Measurements from ENCODE around the gene ARID4B.
A peak's percentile ranks its signal among the peaks of the same experiment; 100 is the strongest.
"Not testable (repeated sequence)": the region's sequence is repeated elsewhere in the genome, so short reads cannot be mapped to it uniquely, and the experiment has no call there.

Gene ARID4B

DNA sequence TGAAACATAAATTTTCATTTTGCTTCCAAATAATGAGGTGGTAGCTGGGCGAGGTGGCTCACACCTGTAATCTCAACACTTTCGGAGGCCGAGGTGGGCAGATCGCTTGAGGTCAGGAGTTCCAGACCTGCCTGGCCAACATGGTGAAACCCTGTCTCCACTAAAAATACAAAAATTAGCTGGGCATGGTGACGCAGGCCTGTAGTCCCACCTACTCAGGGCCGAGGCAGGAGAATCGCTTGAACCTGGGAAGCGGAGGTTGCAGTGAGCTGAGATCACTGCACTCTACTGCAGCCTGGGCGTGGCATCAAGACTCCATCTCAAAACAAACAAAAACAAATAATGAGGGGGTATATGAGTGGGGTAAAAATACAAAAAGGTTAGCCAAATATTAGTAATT is 168.0 kb downstream of the ARID4B start:
- not testable (repeated sequence) for H3K27ac Mint-ChIP-seq, H3K9me3 Mint-ChIP-seq, H3K36me3 Mint-ChIP-seq, H3K27me3 Mint-ChIP-seq
- Mint-ChIP-seq H3K4me3 (peak overlapping the region; percentile 100), H3K4me1 (peaks cover 23% of the 10 kb centered on the region)

DNA sequence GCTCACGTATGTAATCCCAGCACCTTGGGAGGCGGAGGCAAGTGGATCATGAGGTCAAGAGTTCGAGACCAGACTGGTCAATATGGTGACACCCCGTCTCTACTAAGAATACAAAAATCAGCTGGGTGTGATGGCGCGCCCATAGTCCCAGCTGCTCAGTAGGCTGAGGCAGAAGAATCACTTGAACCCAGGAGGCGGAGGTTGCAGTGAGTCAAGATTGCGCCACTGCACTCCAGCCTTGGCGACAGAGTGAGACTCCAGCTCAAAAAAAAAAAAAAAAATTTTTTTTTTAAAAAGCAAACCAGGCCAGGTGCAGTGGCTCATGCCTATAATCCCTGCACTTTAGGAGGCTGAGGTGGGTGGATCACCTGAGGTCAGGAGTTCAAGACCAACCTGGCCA is 168.7 kb downstream of the ARID4B start:
- not testable (repeated sequence) for H3K9me3 Mint-ChIP-seq, H3K27ac Mint-ChIP-seq
- H3K4me1 Mint-ChIP-seq: peaks cover 29% of the 10 kb centered on the region

DNA sequence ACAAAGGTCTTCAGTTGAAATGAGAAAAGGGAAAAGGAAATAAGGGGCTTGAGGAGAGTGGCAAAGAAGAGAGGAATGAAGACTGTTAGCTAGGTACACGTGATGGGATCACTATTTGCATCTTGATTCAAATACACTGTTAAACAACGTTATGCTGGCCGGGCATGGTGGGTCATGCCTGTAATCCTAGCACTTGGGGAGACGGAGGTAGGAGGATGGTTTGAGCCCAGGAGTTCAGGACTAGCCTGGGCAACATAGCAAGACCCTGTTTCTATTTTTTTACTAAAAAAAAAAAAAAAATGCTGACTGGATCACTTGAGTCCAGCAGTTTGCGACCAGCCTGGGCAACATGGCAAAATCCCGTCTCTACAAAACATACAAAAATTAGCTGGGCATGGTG is 169.3 kb downstream of the ARID4B start:
- Mint-ChIP-seq H3K4me1 (peaks cover 32% of the 10 kb centered on the region), H3K4me3 (peak overlapping the region; percentile 66), H3K27me3 (no peaks in the 10 kb centered on the region), H3K9me3 (no peaks in the 10 kb centered on the region), H3K36me3 (peaks cover 8% of the 10 kb centered on the region), H3K27ac (no peak overlapping the region)

More for the DNA sequence above, 168.7 kb downstream of the ARID4B start:
- H3K36me3 Mint-ChIP-seq, H3K27me3 Mint-ChIP-seq: not testable (repeated sequence)
- peak overlapping the region; percentile 100 for H3K4me3 Mint-ChIP-seq

DNA sequence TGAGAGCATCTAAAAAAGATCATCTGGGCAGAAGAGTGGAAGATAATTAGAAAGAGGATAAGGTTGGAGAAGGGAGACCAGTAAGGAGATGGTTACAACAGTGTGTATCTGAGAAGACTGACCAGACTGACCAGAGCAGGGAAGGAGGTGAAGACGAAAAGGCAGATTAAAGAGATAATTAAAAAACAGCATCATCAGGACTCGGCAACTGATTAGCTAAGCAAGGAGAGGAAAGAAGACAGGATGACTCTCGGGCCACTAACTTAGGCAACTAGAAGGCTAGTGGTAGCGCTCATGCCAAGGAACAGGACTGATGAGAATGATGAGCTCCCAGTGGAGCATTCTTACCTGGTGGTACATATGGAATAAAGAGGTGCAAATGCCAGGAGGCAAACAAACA is 170.8 kb downstream of the ARID4B start:
- peaks cover 9% of the 10 kb centered on the region for H3K36me3 Mint-ChIP-seq
- peaks cover 32% of the 10 kb centered on the region for H3K4me1 Mint-ChIP-seq
- no peaks in the 10 kb centered on the region for H3K27me3 Mint-ChIP-seq
- no peaks in the 10 kb centered on the region for H3K9me3 Mint-ChIP-seq
- no peak overlapping the region for H3K4me3 Mint-ChIP-seq
- H3K27ac Mint-ChIP-seq: no peak overlapping the region

DNA sequence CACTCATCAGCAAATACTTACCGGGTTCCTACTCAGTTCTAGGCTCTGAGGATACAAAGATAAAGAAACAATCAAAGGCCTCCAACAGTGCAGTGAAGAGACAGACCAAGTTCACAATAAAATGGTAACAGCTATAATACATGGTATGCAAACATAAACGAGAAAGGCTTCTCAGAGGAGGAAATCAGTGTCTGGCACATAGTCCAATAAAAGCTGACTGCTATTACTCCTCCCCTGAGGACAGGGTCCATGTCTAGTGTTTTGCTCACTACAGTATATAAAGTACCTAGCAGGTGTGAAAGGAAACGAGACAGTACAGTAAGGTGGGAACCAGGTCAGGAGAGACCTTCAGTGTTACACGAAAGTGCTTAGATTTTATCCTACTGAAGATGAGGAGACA is 171.2 kb downstream of the ARID4B start:
- H3K36me3 Mint-ChIP-seq: peaks cover 9% of the 10 kb centered on the region
- no peaks in the 10 kb centered on the region for H3K9me3 Mint-ChIP-seq
- H3K4me3 Mint-ChIP-seq: no peak overlapping the region
- H3K4me1 Mint-ChIP-seq: peaks cover 29% of the 10 kb centered on the region
- H3K27ac Mint-ChIP-seq: no peak overlapping the region
- no peaks in the 10 kb centered on the region for H3K27me3 Mint-ChIP-seq

DNA sequence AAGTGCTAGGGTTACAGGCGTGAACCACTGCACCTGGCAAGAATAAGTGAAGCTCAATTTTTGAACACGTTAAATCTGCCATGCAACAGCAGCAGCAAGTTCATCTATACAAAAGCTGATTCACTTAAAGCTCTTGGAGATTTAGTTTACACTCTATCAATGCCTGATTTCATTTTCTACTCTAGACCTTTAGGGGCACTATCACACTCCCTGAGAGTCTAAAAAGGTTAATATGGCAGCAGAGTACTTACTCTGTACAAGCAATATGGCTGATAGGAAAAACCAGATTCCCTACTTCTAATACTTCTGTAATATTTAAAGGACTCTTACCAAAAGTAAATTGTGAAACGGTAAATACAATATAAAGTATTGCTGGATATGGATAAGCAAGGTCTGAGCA is 171.7 kb downstream of the ARID4B start:
- H3K4me3 Mint-ChIP-seq: no peak overlapping the region
- no peaks in the 10 kb centered on the region for H3K9me3 Mint-ChIP-seq
- H3K27ac Mint-ChIP-seq: no peak overlapping the region
- H3K4me1 Mint-ChIP-seq: peaks cover 29% of the 10 kb centered on the region
- no peaks in the 10 kb centered on the region for H3K27me3 Mint-ChIP-seq
- peaks cover 12% of the 10 kb centered on the region for H3K36me3 Mint-ChIP-seq

DNA sequence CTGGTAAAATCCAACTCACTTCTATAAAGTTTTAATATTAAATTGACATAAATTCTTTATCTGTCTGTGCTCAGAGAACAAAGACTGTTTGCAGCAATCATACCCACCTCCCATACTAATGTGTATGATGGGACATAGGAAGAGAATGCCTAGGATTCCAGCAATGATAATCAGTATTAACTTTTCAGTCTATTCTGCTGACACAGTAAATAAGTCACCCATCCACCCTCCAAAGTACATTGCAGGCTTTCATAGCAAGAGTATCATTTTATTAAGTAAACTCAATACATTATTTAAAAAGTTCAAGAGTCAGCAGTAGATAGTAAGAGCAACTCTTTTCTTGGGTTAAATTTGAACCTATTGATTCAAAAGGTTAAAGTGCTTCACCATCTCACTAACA is 175.7 kb downstream of the ARID4B start:
- H3K27me3 Mint-ChIP-seq: no peaks in the 10 kb centered on the region
- peaks cover 23% of the 10 kb centered on the region for H3K36me3 Mint-ChIP-seq
- no peak overlapping the region for H3K4me3 Mint-ChIP-seq
- H3K4me1 Mint-ChIP-seq: peaks cover 31% of the 10 kb centered on the region
- H3K27ac Mint-ChIP-seq: no peak overlapping the region
- no peaks in the 10 kb centered on the region for H3K9me3 Mint-ChIP-seq

DNA sequence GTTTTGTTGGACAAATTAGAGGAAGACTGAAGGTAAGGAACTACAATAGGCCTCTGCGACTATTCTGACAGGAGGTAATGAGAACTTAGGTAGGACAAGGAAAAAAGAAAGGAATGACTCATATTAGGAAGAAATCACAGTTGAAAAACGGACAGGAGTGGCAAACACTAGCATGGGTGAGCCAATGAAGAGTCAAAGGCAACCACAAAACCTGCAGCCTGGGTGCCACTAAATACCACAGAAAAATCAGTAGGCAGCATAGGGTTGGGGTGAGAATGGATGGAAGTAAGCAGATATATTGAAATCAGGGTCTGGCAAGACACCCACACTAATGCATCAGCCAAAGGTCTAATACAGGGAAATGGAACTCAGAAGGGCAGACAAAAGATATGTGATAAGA is 176.9 kb downstream of the ARID4B start:
- peaks cover 38% of the 10 kb centered on the region for H3K4me1 Mint-ChIP-seq
- H3K9me3 Mint-ChIP-seq: no peaks in the 10 kb centered on the region
- no peaks in the 10 kb centered on the region for H3K27me3 Mint-ChIP-seq
- H3K4me3 Mint-ChIP-seq: no peak overlapping the region
- peaks cover 23% of the 10 kb centered on the region for H3K36me3 Mint-ChIP-seq
- peak overlapping the region; percentile 46 for H3K27ac Mint-ChIP-seq

DNA sequence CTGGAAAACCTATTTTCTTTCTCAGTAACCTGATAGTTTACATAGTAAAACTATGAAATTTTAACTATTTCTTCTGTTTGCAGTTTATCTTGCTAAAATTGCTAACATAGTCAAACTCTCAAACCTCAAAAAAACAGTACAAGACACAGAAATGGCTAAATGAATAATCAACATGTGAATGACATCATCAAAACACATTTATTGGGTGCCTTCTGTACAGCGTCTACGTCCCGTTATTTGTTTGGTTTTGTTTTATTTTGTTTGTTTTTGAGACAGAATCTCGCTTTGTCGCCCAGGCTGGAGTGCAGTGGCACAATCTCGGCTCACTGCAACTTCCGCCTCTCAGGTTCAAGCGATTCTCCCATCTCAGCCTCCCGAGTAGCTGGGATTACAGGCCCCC is 178.2 kb downstream of the ARID4B start:
- no peak overlapping the region for H3K4me3 Mint-ChIP-seq

DNA sequence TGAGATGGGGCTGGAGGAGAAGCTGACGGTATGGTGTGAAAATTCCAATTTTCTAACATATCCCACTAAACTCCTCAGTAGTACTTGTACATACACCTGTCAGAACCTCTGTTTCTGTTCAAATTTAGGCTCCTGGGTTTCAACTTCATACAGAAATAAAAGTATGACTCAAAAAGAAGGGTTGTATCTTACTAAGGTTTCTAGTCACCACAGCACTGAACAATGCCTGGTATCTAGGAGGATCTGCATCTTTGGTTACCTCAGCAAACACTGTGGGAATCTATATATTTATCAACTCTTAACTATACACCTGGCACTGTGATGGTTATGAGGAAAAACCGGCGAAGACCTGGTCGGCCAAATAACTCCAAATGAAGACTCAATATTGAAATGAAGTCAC is 180.7 kb downstream of the ARID4B start:
- Mint-ChIP-seq H3K4me3 (no peak overlapping the region), H3K36me3 (peaks cover 17% of the 10 kb centered on the region), H3K9me3 (no peaks in the 10 kb centered on the region), H3K27ac (no peak overlapping the region), H3K27me3 (no peaks in the 10 kb centered on the region), H3K4me1 (peaks cover 35% of the 10 kb centered on the region)

More for the DNA sequence above, 178.2 kb downstream of the ARID4B start:
- H3K27me3 Mint-ChIP-seq: no peaks in the 10 kb centered on the region
- H3K36me3 Mint-ChIP-seq: peaks cover 22% of the 10 kb centered on the region
- H3K9me3 Mint-ChIP-seq: no peaks in the 10 kb centered on the region
- no peak overlapping the region for H3K27ac Mint-ChIP-seq
- H3K4me1 Mint-ChIP-seq: peaks cover 37% of the 10 kb centered on the region

DNA sequence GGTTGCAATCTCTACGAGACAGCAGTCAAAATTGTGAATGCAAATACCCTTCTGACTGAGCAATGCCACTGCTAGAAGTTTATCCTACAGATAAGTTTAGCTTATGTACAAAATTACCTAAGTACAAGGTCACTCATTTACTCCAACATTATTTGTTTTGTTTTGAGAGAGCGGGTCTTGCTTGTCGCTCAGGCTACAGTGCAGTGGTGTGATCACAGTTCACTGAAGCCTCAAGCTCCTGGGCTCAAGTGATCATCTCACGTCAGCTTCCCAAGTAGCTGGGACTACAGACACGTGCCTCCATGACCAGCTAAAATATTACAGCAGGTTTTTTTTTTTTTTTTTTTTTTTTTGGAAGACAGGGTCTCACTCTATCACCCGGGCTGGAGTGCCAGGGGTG is 182.3 kb downstream of the ARID4B start:
- peaks cover 25% of the 10 kb centered on the region for H3K4me1 Mint-ChIP-seq
- H3K27me3 Mint-ChIP-seq: no peaks in the 10 kb centered on the region
- no peaks in the 10 kb centered on the region for H3K9me3 Mint-ChIP-seq
- no peak overlapping the region for H3K27ac Mint-ChIP-seq
- no peak overlapping the region for H3K4me3 Mint-ChIP-seq
- peaks cover 8% of the 10 kb centered on the region for H3K36me3 Mint-ChIP-seq

DNA sequence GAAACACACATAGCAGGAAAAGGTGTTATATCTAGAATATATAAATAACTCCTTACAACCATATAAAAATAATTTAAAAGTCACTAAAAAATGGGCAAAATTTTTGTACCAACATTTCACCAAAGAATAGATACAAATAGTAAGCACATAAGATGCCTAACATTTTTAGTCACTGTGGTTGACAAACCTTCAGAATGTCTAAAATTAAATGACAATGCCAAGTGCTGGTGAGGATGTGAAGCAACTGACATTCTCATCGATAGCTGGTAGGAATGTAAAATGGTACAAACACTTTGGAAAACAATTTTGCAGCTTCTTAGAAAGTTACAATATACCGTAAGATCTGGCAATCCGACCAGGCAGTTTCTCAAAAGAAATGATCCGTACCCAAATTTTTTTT is 185.0 kb downstream of the ARID4B start:
- Mint-ChIP-seq H3K36me3 (peaks cover 8% of the 10 kb centered on the region), H3K27ac (no peak overlapping the region), H3K4me1 (peaks cover 35% of the 10 kb centered on the region), H3K27me3 (no peaks in the 10 kb centered on the region), H3K4me3 (no peak overlapping the region), H3K9me3 (no peaks in the 10 kb centered on the region)

DNA sequence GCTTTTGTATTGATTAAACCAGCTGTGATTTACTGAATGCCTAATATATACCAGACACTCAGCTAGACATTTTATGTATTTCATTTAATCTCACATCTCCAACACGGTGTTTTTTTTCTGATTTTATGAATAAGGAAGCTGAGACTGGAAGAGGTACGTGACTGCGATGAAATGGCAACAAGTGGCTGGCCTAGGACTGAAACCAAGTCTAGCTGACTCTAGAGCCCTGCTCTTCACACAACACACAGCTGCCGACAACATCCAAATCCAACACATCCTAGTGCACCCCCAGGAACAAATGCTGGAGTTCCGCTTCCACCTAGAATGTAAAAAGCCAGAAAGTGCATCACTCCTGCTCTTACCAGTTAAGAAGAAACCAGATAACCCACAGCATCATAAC is 188.7 kb downstream of the ARID4B start:
- peaks cover 15% of the 10 kb centered on the region for H3K36me3 Mint-ChIP-seq

DNA sequence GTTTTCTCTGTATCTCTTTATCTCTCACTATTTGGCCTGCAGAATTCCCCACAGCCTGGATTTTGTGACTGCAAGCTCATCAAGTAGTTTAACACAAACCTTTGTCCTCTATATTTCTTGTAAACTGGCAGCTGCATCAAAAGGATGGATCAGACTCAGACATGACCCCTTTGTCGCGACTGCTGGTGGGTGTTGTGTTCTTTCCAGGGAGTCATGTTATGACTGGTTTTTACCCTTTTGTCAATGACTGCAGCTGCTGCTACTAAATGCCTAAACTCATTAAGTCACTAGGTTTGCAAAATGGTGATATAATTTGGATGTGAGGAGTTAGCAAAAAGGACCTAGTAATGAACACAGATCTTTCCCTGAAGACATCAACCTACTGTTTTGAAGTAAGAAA is 189.2 kb downstream of the ARID4B start:
- Mint-ChIP-seq H3K27me3 (no peaks in the 10 kb centered on the region), H3K36me3 (peaks cover 15% of the 10 kb centered on the region), H3K4me3 (no peak overlapping the region), H3K27ac (peak overlapping the region; percentile 95), H3K4me1 (peaks cover 20% of the 10 kb centered on the region), H3K9me3 (no peaks in the 10 kb centered on the region)

More for the DNA sequence above, 188.7 kb downstream of the ARID4B start:
- H3K4me1 Mint-ChIP-seq: peaks cover 24% of the 10 kb centered on the region
- H3K9me3 Mint-ChIP-seq: no peaks in the 10 kb centered on the region
- no peak overlapping the region for H3K4me3 Mint-ChIP-seq
- H3K27me3 Mint-ChIP-seq: no peaks in the 10 kb centered on the region
- peak overlapping the region; percentile 95 for H3K27ac Mint-ChIP-seq

DNA sequence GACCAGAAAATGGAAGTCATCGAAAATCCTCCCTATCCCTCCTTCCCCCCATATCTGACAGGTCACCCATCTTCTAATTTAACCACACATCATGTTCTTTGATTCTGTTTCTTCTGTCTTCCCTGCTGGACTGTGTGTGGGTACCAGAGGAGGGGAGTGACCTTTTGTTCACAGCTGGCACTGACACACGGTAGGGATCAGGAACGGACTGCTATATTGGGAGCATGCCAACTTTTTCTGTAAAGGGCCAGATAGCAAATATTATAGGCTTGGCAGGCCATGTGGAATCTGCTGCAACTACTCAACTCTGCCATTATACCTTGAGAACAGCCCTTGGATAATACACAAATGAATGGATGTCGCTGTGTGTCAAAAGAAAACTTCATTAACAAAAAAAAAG is 191.9 kb downstream of the ARID4B start:
- H3K27ac Mint-ChIP-seq: peak overlapping the region; percentile 81
- no peaks in the 10 kb centered on the region for H3K9me3 Mint-ChIP-seq
- H3K4me3 Mint-ChIP-seq: no peak overlapping the region
- peaks cover 18% of the 10 kb centered on the region for H3K36me3 Mint-ChIP-seq
- H3K4me1 Mint-ChIP-seq: peaks cover 16% of the 10 kb centered on the region
- no peaks in the 10 kb centered on the region for H3K27me3 Mint-ChIP-seq

DNA sequence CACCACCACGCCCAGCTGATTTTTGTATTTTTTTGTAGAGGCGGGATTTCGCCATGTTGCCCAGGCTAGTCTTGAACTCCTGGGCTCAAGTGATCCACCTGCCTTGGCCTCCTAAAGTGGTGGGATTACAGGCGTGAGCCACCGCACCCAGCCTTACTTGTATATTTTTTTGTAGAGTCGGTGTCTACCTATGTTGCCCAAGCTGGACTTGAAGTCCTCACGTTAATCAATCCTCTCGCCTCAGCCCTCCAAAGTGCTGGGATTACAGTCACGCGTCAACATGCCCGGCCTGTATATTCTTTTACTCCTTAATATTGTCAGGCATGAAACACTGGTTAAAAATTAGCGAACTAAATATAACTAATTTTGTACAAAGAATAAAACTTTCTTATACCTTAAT is 193.8 kb downstream of the ARID4B start:
- H3K4me1 Mint-ChIP-seq: peaks cover 10% of the 10 kb centered on the region
- H3K4me3 Mint-ChIP-seq: no peak overlapping the region
- peaks cover 18% of the 10 kb centered on the region for H3K36me3 Mint-ChIP-seq
- no peaks in the 10 kb centered on the region for H3K9me3 Mint-ChIP-seq
- H3K27me3 Mint-ChIP-seq: no peaks in the 10 kb centered on the region
- no peak overlapping the region for H3K27ac Mint-ChIP-seq

DNA sequence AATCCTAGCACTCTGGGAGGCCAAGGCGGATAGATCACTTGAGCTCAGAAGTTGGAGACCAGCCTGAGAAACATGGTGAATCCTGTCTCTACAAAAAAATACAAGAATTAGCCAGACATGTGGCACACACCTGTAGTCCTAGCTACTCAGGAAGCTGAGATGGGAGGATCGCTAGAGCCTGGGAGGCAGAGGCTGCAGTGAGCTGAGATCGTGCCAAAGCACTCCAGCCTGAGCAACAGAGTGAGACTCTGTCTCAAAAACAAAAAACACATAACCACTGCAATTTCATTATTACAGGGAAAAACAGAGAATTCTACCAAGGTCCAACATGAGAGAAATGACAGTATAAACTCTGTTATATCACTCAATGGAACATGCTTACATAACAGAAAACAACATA is 194.9 kb downstream of the ARID4B start:
- Mint-ChIP-seq H3K36me3 (peaks cover 12% of the 10 kb centered on the region), H3K27ac (no peak overlapping the region), H3K27me3 (no peaks in the 10 kb centered on the region), H3K4me1 (peaks cover 4% of the 10 kb centered on the region), H3K4me3 (no peak overlapping the region), H3K9me3 (no peaks in the 10 kb centered on the region)

Data from activated naive CD4-positive, alpha-beta T cell treated with anti-CD3 and anti-CD28 coated beads, Interleukin-2, amount 50 U/mL, for 24 hours (primary cell).